NB4 (cell line): Measurements from ENCODE around the gene SERAC1.

Source experiments
- CTCF ChIP-seq: IDR thresholded peaks from one replicate; pipeline ENCODE4 v1.5.1; 2012; ENCODE audit warnings: low read depth, low read length
- MAX ChIP-seq: IDR thresholded peaks from 2 replicates; pipeline ENCODE4 v1.6.1; 2011; ENCODE audit warnings: low read depth, low read length
- MYC ChIP-seq: IDR thresholded peaks from 2 replicates; pipeline ENCODE4 v1.6.1; 2011; ENCODE audit warnings: low read depth, low read length

GRCh38 chr6:158067436-158068015, 100.5 kb downstream of the SERAC1 start:
- TF ChIP-seq MYC (no peak), MAX (no peak), CTCF (no peak)
